K562 (cell line): ENCODE results near the gene DIAPH3. TPM values are rescaled to one million over a fixed set of nuclear protein-coding genes. Genes with fewer than 3 reads are reported as not detected.

Experiments used
- ATAC-seq: fragments of 200-7000 bp; cut with Tn5 transposase; 3 replicates; pipeline ENCODE4 v1.9.1; 2020; ENCODE audit warnings: moderate library complexity
- BruUV-seq: library from RNA; stranded (reverse); fragments of 400-500 nt; replicated peaks from 2 replicates; lab custom pipeline; 2021; lab: Mats Ljungman, UMichigan
- CTCF ChIA-PET: fragments of 300-600 bp; formaldehyde crosslinking; extraction: SDS; loops from one replicate; lab custom pipeline; 2021; ENCODE audit warnings: low intra/inter-chr PET ratio; lab: Yijun Ruan, JAX
- POLR2A ChIA-PET: fragments of 300-600, 350-650 bp; sonication (Branson Sonifier 250); formaldehyde crosslinking; extraction: SDS; loops from one replicate; lab custom pipeline; 2021; ENCODE audit warnings: antibody characterized with exemption, inconsistent platforms; lab: Yijun Ruan, JAX
- DNase-seq, 4 experiments: peaks; one replicate each; pipeline versions ENCODE4 v3.0.0 to v3.0.0-alpha.2; 2011 to 2018; ENCODE audit warnings: low spot score in 3 of 4, mixed read lengths in 3 of 4; ENCODE audit errors: extremely low read depth in 1 of 4
- FAIRE-seq: peaks from 2 replicates; lab custom pipeline; 2011; peaks lifted over from hg19 to GRCh38; lab: Jason Lieb, UNC
- H2AFZ ChIP-seq: 2 replicates; pipeline ENCODE4 v1.6.0; 2011; ENCODE audit warnings: low read depth, low read length, control low read depth, inconsistent platforms
- H3K27ac ChIP-seq: fragments of 200-600 bp; 3 replicates; pipeline ENCODE4 v1.8.0; 2011; ENCODE audit warnings: low read depth, mild to moderate bottlenecking, control low read depth, inconsistent platforms, low read length, moderate library complexity, mixed read lengths; ENCODE audit errors: extremely low read depth
- H3K27me3 ChIP-seq, 2 experiments: fragments of 300-600 bp in 1 of 2; 2 replicates in 1 of 2; 3 replicates in 1 of 2; pipeline versions ENCODE4 v1.6.0 to v1.8.0; 2011; ENCODE audit warnings: inconsistent platforms in 2 of 2, low read length in 2 of 2, mild to moderate bottlenecking in 1 of 2, mixed read lengths in 1 of 2, moderate library complexity in 1 of 2; ENCODE audit not compliant: control insufficient read depth in 2 of 2, insufficient read depth in 2 of 2
- H3K36me3 ChIP-seq: fragments of 300-600 bp; 3 replicates; pipeline ENCODE4 v1.8.0; 2011; ENCODE audit warnings: mild to moderate bottlenecking, low read length, inconsistent platforms; ENCODE audit not compliant: control insufficient read depth, insufficient read depth
- H3K4me1 ChIP-seq, 2 experiments: fragments of 200-600 bp in 1 of 2; replicated peaks in 1 of 2; 2 replicates in 1 of 2; 3 replicates in 1 of 2; pipeline versions ENCODE4 v1.5.1 to v1.8.0; 2011; ENCODE audit warnings: inconsistent platforms in 2 of 2, low read length in 2 of 2, mild to moderate bottlenecking in 1 of 2, mixed read lengths in 1 of 2, moderate library complexity in 1 of 2; ENCODE audit not compliant: control insufficient read depth in 2 of 2, insufficient read depth in 2 of 2
- H3K4me2 ChIP-seq: 2 replicates; pipeline ENCODE4 v1.6.1; 2011; ENCODE audit warnings: low read length, control low read depth, inconsistent platforms, mixed read lengths; ENCODE audit not compliant: insufficient read depth
- H3K4me3 ChIP-seq: fragments of 200-600 bp; sonication (generic), shearing (Covaris generic); 2 replicates; pipeline ENCODE4 v1.5.1; 2016; ENCODE audit warnings: control low read depth, inconsistent platforms
- H3K79me2 ChIP-seq: fragments of 200-600 bp; 3 replicates; pipeline ENCODE4 v1.8.0; 2011; ENCODE audit warnings: low read length, inconsistent platforms; ENCODE audit not compliant: control insufficient read depth, insufficient read depth
- H3K9ac ChIP-seq, 2 experiments: 2 replicates each; pipeline versions ENCODE4 v1.6.0 to v1.6.1; 2011; ENCODE audit warnings: low read depth in 2 of 2, low read length in 2 of 2, control low read depth in 1 of 2, inconsistent platforms in 1 of 2, mild to moderate bottlenecking in 1 of 2, mixed read lengths in 1 of 2; ENCODE audit not compliant: insufficient read depth in 1 of 2
- H3K9me1 ChIP-seq: one replicate; pipeline ENCODE4 v1.6.0; 2011; ENCODE audit warnings: inconsistent platforms, mild to moderate bottlenecking, low read length, moderate library complexity; ENCODE audit not compliant: control insufficient read depth, insufficient read depth
- H3K9me3 ChIP-seq: replicated peaks from 2 replicates; pipeline ENCODE4 v1.5.1; 2011; ENCODE audit warnings: low read depth, low read length, inconsistent platforms; ENCODE audit not compliant: control insufficient read depth, insufficient read depth
- H4K20me1 ChIP-seq: replicated peaks from 2 replicates; pipeline ENCODE4 v1.6.1; 2011; ENCODE audit warnings: low read length, inconsistent platforms, mixed read lengths; ENCODE audit not compliant: control insufficient read depth, insufficient read depth
- KLF13 ChIP-seq: fragments of 450-650 bp; IDR thresholded peaks from 2 replicates; pipeline ENCODE4 v1.6.1; 2016; ENCODE audit warnings: missing genetic modification characterization, low read depth, mild to moderate bottlenecking, missing compliant biosample characterization, moderate library complexity, borderline replicate concordance
- PBX2 ChIP-seq, 2 experiments: IDR thresholded peaks in 1 of 2; conservative IDR thresholded peaks in 1 of 2; 2 replicates each; pipeline ENCODE4 v1.6.1; 2016; ENCODE audit warnings: low read depth in 2 of 2, mild to moderate bottlenecking in 1 of 2, missing compliant biosample characterization in 1 of 2, missing genetic modification characterization in 1 of 2, moderate library complexity in 1 of 2
- ZNF707 ChIP-seq: fragments of 250-450 bp; sonication (Bioruptor Pico); conservative IDR thresholded peaks from 2 replicates; pipeline ENCODE4 v1.8.0; 2022; ENCODE audit warnings: inconsistent platforms, mild to moderate bottlenecking, moderate library complexity
- WGBS: fragments of 100-300 bp; shearing (Covaris generic); methylation state at CpG from one replicate; pipeline ENCODE4 v1.1.6; 2016; ENCODE audit warnings: low coverage, mixed read lengths; ENCODE audit not compliant: insufficient coverage; ENCODE audit errors: missing lambda C conversion rate; 5-methylcytosine and 5-hydroxymethylcytosine counted together
- in situ Hi-C: fragments of 300-500 bp; cut with MboI; formaldehyde crosslinking; loops from 4 replicates; pipeline ENCODE4 v1.15.0; 2018; ENCODE audit warnings: inconsistent platforms, mixed read lengths
- intact Hi-C: fragments of 100-400 bp; cut with micrococcal nuclease; formaldehyde crosslinking; loops from 2 replicates; pipeline ENCODE4 v1.14.2; 2022
- polyA plus RNA-seq, 8 experiments: library from polyadenylated mRNA; depleted of rRNA in 4 of 8; stranded (reverse) in 5 of 8; unstranded in 3 of 8; fragments of >200 nt; fragmentation: Nextera tagmentation in 2 of 8; fragmentation: Illumina TruSeq in 1 of 8; extraction: Ambion mirVana in 2 of 8; extraction: Trizol in 1 of 8; gene quantifications; 2 replicates each; pipeline versions ENCODE4 v1.2.1 to v1.2.3, GENCODE V29; 2011 to 2014; ENCODE audit warnings: inconsistent platforms in 1 of 8, missing spikeins in 1 of 8
- total RNA-seq, 7 experiments: library from RNA; depleted of rRNA in 6 of 7; stranded (reverse); fragments of >200 nt in 6 of 7; fragmentation: Illumina TruSeq in 2 of 7; extraction: Trizol in 2 of 7; gene quantifications; 2 replicates each; pipeline versions ENCODE4 v1.2.1 to v1.2.3, GENCODE V29; 2011 to 2021; ENCODE audit warnings: low replicate concordance in 1 of 7

Gene DIAPH3
- total and polyA plus RNA-seq, 9 of the 15 experiments (the other 6 are each of a cell fraction or from before 2014, with no cell fraction given), result 9.0 to 18.7 (median 14.7) TPM

- Histone ChIP-seq H3K9ac (no peak overlapping the region), H3K4me1 (no peaks in the 10 kb centered on the region), H2AFZ (no peak overlapping the region), H3K9me1 (no peaks in the 10 kb centered on the region), H3K4me2 (no peak overlapping the region), H3K79me2 (no peaks in the 10 kb centered on the region), H3K27me3 (no peaks in the 10 kb centered on the region)
- BruUV-seq, result no TSS peak
- intact Hi-C loops, result no loop called here
- 71% methylated on average over 4 of the region's 4 CpGs for WGBS
- TF ChIP-seq PBX2 (CRISPR knock-in tag; IDR thresholded peaks at IDR 0.05; ENCODE audit: low read depth), result no peak
- peak; percentile 51 for TF ChIP-seq PBX2 (tag; conservative IDR thresholded peaks at IDR 0.05; ENCODE audit: low read depth)
- no peak for TF ChIP-seq KLF13 (tag)
- TF ChIP-seq ZNF707 (CRISPR knock-in tag), result no peak
- TF ChIP-seq, all 486 proteins: peak for 1
- ChIA-PET CTCF (no interaction called here), POLR2A (no interaction called here)
- FAIRE-seq (no peak), DNase-seq (no peak), ATAC-seq (no peak)
- Histone ChIP-seq H3K36me3 (peaks cover 12% of the 10 kb centered on the region; the same call in 1 of the 3 replicates), H4K20me1 (no peaks in the 10 kb centered on the region), H3K27ac (no peak overlapping the region), H3K9me3 (no peaks in the 10 kb centered on the region), H3K4me3 (no peak overlapping the region)
- in situ Hi-C loops, result no loop called here
These were observed 284.4 kb downstream of the DIAPH3 start for GRCh38 chr13:59879281-59879680.
